GM13976 (cell line): ENCODE results near the gene THOC6.

Experiments
- DNase-seq: peaks from one replicate; pipeline ENCODE4 v3.0.0; 2012; ENCODE audit warnings: low spot score
- CTCF ChIP-seq: IDR thresholded peaks from 2 replicates; pipeline ENCODE4 v1.5.1; 2012; ENCODE audit warnings: borderline replicate concordance, mild to moderate bottlenecking; ENCODE audit not compliant: insufficient read depth; ENCODE audit errors: extremely low read depth, missing control alignments, control extremely low read depth
- in situ Hi-C: fragments of 300-500 bp; cut with MboI; formaldehyde crosslinking; loops from one replicate; pipeline ENCODE4 v1.12.0; 2022; ENCODE audit warnings: low sequenced_read_pairs, mixed read lengths, inconsistent platforms; ENCODE audit not compliant: unreplicated experiment

THOC6 gene

GRCh38 chr16:2979669-2980226, 44.1 kb upstream of the THOC6 start:
- no peak for DNase-seq
- in situ Hi-C loops = no loop called here
- no peak for TF ChIP-seq CTCF

- TF ChIP-seq CTCF = no peak
Observed at GRCh38 chr16:2980227-2981176, 43.3 kb upstream of the THOC6 start, which contains the start of gene PKMYT1. Gene PKMYT1 (minus strand): TSS chr16:2980446. CDS start chr16:2979657, 789 bp downstream.

GRCh38 chr16:2981177-2981898, 42.5 kb upstream of the THOC6 start:
- no peak for TF ChIP-seq CTCF
- in situ Hi-C loops = no loop called here
- DNase-seq = no peak

More at GRCh38 chr16:2980227-2981176, 43.3 kb upstream of the THOC6 start, which contains the start of gene PKMYT1:
- peak; percentile 100 for DNase-seq
- in situ Hi-C loops = no loop called here

GRCh38 chr16:2981899-2982250, 42.0 kb upstream of the THOC6 start:
- no peak for TF ChIP-seq CTCF
- DNase-seq = no peak
- in situ Hi-C loops = no loop called here

- no peak for TF ChIP-seq CTCF
- in situ Hi-C loops = no loop called here
Observed at GRCh38 chr16:2982402-2982801, 41.4 kb upstream of the THOC6 start.

GRCh38 chr16:2983706-2984136, 40.1 kb upstream of the THOC6 start:
- DNase-seq = peak; percentile 92
- TF ChIP-seq CTCF = peak; percentile 93
- in situ Hi-C loops = no loop called here

More at GRCh38 chr16:2982402-2982801, 41.4 kb upstream of the THOC6 start:
- DNase-seq = no peak
